Heart right ventricle (tissue), 16 donors: ENCODE measurements around the gene LPCAT3. TPM values are rescaled to one million over a fixed set of nuclear protein-coding genes. Genes with fewer than 3 reads are reported as not detected.

ENCODE experiments used
- ATAC-seq, 8 donors: fragments of 200-7000 bp; cut with Tn5 transposase; one replicate each; pipeline ENCODE4 v1.9.1; 2020; ENCODE audit warnings: mild to moderate bottlenecking in 8 of 8, moderate library complexity in 8 of 8, moderate number of reproducible peaks in 1 of 8
- DNase-seq, 2 donors: peaks; one replicate each; pipeline ENCODE4 v3.0.0-alpha.2; 2020
- H3K27ac ChIP-seq, 10 donors: fragments of 200-600 bp; sonication (generic) in 2 of 10; one replicate each; pipeline versions ENCODE4 v1.5.0 to v1.8.0; 2020 to 2022; ENCODE audit warnings: mild to moderate bottlenecking in 3 of 10
- H3K27me3 ChIP-seq, 7 donors: fragments of 200-600 bp; one replicate each; pipeline ENCODE4 v1.8.0; 2021 to 2022; ENCODE audit warnings: mild to moderate bottlenecking in 2 of 7
- H3K36me3 ChIP-seq, 9 donors: fragments of 200-600 bp; sonication (generic) in 1 of 9; one replicate each; pipeline versions ENCODE4 v1.5.0 to v1.8.0; 2020 to 2022; ENCODE audit warnings: mild to moderate bottlenecking in 2 of 9
- H3K4me1 ChIP-seq, 9 donors: fragments of 200-600 bp; sonication (generic) in 1 of 9; one replicate each; pipeline versions ENCODE4 v1.5.0 to v1.8.0; 2020 to 2022; ENCODE audit warnings: mild to moderate bottlenecking in 4 of 9
- H3K4me3 ChIP-seq, 10 donors: fragments of 200-600 bp; sonication (generic) in 2 of 10; one replicate each; pipeline versions ENCODE4 v1.5.0 to v1.8.0; 2020 to 2022; ENCODE audit warnings: mild to moderate bottlenecking in 7 of 10, moderate library complexity in 2 of 10
- H3K9me3 ChIP-seq, 11 donors: fragments of 200-600 bp in 10 of 11; sonication (generic) in 2 of 11; one replicate each; pipeline versions ENCODE4 v1.5.0 to v1.8.0; 2013 to 2022; ENCODE audit warnings: mild to moderate bottlenecking in 2 of 11, control low read depth in 1 of 11, moderate library complexity in 1 of 11
- CTCF ChIP-seq, 9 donors: fragments of 200-600 bp; sonication (generic) in 2 of 9; IDR thresholded peaks; one replicate each; pipeline versions ENCODE4 v1.5.0 to v1.8.0; 2021 to 2022; ENCODE audit warnings: antibody characterized with exemption in 9 of 9, mild to moderate bottlenecking in 5 of 9, moderate library complexity in 1 of 9
- WGBS, 2 donors: extraction: QIAGEN DNeasy Blood & Tissue Kit; methylation state at CpG; one replicate each; pipeline ENCODE4 v1.1.7; 2013; ENCODE audit warnings: inconsistent platforms in 1 of 2; 5-methylcytosine and 5-hydroxymethylcytosine counted together
- intact Hi-C, 10 donors: fragments of 100-400 bp; cut with DNase I; formaldehyde crosslinking; loops; one replicate each; pipeline versions ENCODE4 v1.11.1 to v1.14.2; 2022
- polyA plus RNA-seq, 2 donors: library from polyadenylated mRNA; stranded (reverse); fragments of 200-250 nt; gene quantifications; one replicate each; pipeline ENCODE4 v1.2.3, GENCODE V29; 2013
- total RNA-seq, 10 donors: library from RNA; stranded (reverse); fragmentation: NEBNext Ultra II Directional in 3 of 10; extraction: Animal tissue kit (Norgen Biotek cat#: 25700) in 3 of 10; gene quantifications; one replicate each; pipeline versions ENCODE4 v1.2.1 to v1.2.4, GENCODE V29; 2021 to 2023
- donor health status: Arrhythmogenic right ventricular cardiomyopathy.
- donor health status: ischemic (EF 13 %, LVEDD 7.1; RV severe dilation, severe dysfunction).
- donor health status: healthy with polysubstance abuse.
- donor health status: DM: no; HTN: yes; CAD: no.
- donor health status: DM: no; HTN: no; CAD: no.
- donor health status: ischemic (EF 25% LVEDD 6.9; RV normal size, moderate dysfunction).
- donor health status: ischemic (EF 25% LVEDD 5.7; RV mildly dilated, moderate dysfunction).
- donor health status: healthy.
- donor health status: DM: yes; HTN: yes; CAD: no.
- donor health status: Ischemic cardiomyopathy.
- donor health status: ischemic (EF 35%, LVEDD 5.7; RV mildly dilated, moderate dysfunction).
- donor health status: nonischemic (EF 11% LVEDD 7.7; RV severe dilation, severe dysfunction).
- donor health status: DM: yes; HTN: yes; CAD: no.
- donor health status: PGD.
- donor health status: ischemic (EF 29% LVEDD 5.4; RV normal size, mild dysfunction).
- donor health status: nonischemic (EF 23%, LVEDD 6.1; RV moderate dilation, normal function).

LPCAT3 gene
- total and polyA plus RNA-seq, 12 donors = 19.9 to 65.8 (median 35.5) TPM

- peak; percentile 94 to 95 for DNase-seq
- peak; percentile 68 to 97 (median 84) for TF ChIP-seq CTCF (IDR thresholded peaks at IDR 0.05)
- intact Hi-C loops = loop anchor here in 9 of 10 donors (1.0 to 10.0 kb wide), 15 partner anchors 16 to 170 kb away; partner anchors contain the start of genes C1R (in 4 of the 9), C1RL (in 1 of the 9), LPCAT3 (in 1 of the 9) and TPI1 (in 1 of the 9)
- no peaks in the 10 kb centered on the region for H3K9me3 ChIP-seq
- H3K36me3 ChIP-seq = peaks cover 0 to 53% (median 11%) of the 10 kb centered on the region in 9 donors
- ATAC-seq = peak; percentile 69 to 86 (median 79)
- H3K27ac ChIP-seq = peak overlapping the region; percentile 84 to 99 (median 96)
- H3K27me3 ChIP-seq = no peaks in the 10 kb centered on the region
- peaks cover 18 to 73% (median 43%) of the 10 kb centered on the region in 9 donors for H3K4me1 ChIP-seq
- peak overlapping the region; percentile 56 to 96 (median 78) for H3K4me3 ChIP-seq
- 3 to 4% methylated on average over 48 of the region's 48 CpGs for WGBS, 2 donors
These were observed 73.7 kb downstream of the LPCAT3 start for GRCh38 chr12:6944381-6945186.

- ATAC-seq (peak; percentile 60 to 83 (median 76)), DNase-seq (peak; percentile 77 to 85)
- H3K27me3 ChIP-seq = no peaks in the 10 kb centered on the region
- no peaks in the 10 kb centered on the region for H3K9me3 ChIP-seq
- intact Hi-C loops = loop anchor here in 9 of 10 donors (1.0 to 10.0 kb wide), 15 partner anchors 17 to 171 kb away; partner anchors contain the start of genes C1R (in 3 of the 9), C1RL (in 1 of the 9), EMG1 (in 1 of the 9) and LPCAT3 (in 1 of the 9)
- H3K36me3 ChIP-seq = peaks cover 0 to 55% (median 11%) of the 10 kb centered on the region in 9 donors
- no peak for TF ChIP-seq CTCF (IDR thresholded peaks at IDR 0.05)
- 0% methylated on average over 31 of the region's 31 CpGs for WGBS, 2 donors
- peak within 1 kb of the TSS; percentile 84 to 99 (median 96) for H3K27ac ChIP-seq
- peak within 1 kb of the TSS; percentile 56 to 96 (median 78) for H3K4me3 ChIP-seq
- H3K4me1 ChIP-seq = peaks cover 19 to 69% (median 47%) of the 10 kb centered on the region in 9 donors
These were observed 74.4 kb downstream of the LPCAT3 start, which contains the start of the genes C12orf57 and RNU7-1 for GRCh38 chr12:6943722-6944380. C12orf57 (plus strand) TSS chr12:6944022; CDS start chr12:6944122, 100 bp downstream. RNU7-1 (plus strand) TSS chr12:6943816.

GRCh38 chr12:6943389-6943721 is 74.9 kb downstream of the LPCAT3 start:
- Histone ChIP-seq H3K27ac (peak overlapping the region; percentile 84 to 99 (median 96)), H3K9me3 (no peaks in the 10 kb centered on the region), H3K4me1 (peaks cover 24 to 70% (median 52%) of the 10 kb centered on the region in 9 donors), H3K36me3 (peaks cover 0 to 56% (median 11%) of the 10 kb centered on the region in 9 donors), H3K4me3 (peak overlapping the region; percentile 56 to 96 (median 78)), H3K27me3 (no peaks in the 10 kb centered on the region)
- peak in 1 of 2 donors; percentile 92 for DNase-seq
- WGBS, 2 donors = 1 to 2% methylated on average over 13 of the region's 13 CpGs
- no peak for TF ChIP-seq CTCF (IDR thresholded peaks at IDR 0.05)
- ATAC-seq = peak; percentile 41 to 78 (median 68)
- intact Hi-C loops = loop anchor here in 6 of 10 donors (1.0 to 10.0 kb wide), 8 partner anchors 18 to 171 kb away; partner anchors contain the start of genes C1R (in 3 of the 6), C1RL (in 1 of the 6), EMG1 (in 1 of the 6) and PHB2 (in 1 of the 6)

GRCh38 chr12:6942331-6942665 is 76.0 kb downstream of the LPCAT3 start:
- WGBS, 2 donors = 88% methylated on average over 11 of the region's 11 CpGs
- Histone ChIP-seq H3K9me3 (no peaks in the 10 kb centered on the region), H3K27ac (peak overlapping the region in 8 of 10 donors; percentile 92 to 99 (median 98)), H3K27me3 (no peaks in the 10 kb centered on the region), H3K36me3 (peaks cover 0 to 54% (median 11%) of the 10 kb centered on the region in 9 donors), H3K4me1 (peaks cover 26 to 71% (median 58%) of the 10 kb centered on the region in 9 donors), H3K4me3 (no peak overlapping the region)
- DNase-seq (peak in 1 of 2 donors; percentile 18), ATAC-seq (no peak)
- no peak for TF ChIP-seq CTCF (IDR thresholded peaks at IDR 0.05)
- intact Hi-C loops = loop anchor here in 6 of 10 donors (5.0 to 10.0 kb wide), 6 partner anchors 77 to 173 kb away; partner anchors contain the start of genes C1R (in 3 of the 6), C1RL (in 1 of the 6) and TPI1 (in 1 of the 6)
